Mesenteric fat pad (tissue), 1 donor: Measurements from ENCODE around the gene FOXA1. TPM values are rescaled to one million over a fixed set of nuclear protein-coding genes. Genes with fewer than 3 reads are reported as not detected.
"Not testable (repeated sequence)": the region's sequence is repeated elsewhere in the genome, so short reads cannot be mapped to it uniquely, and the experiment has no call there.

Experiments
- DNase-seq: peaks from one replicate; pipeline ENCODE4 v3.0.0-alpha.2; 2020; ENCODE audit warnings: low spot score
- total RNA-seq: library from RNA; stranded (reverse); fragmentation: NEBNext Ultra II Directional; extraction: Animal tissue kit (Norgen Biotek cat#: 25700); gene quantifications from one replicate; pipeline ENCODE4 v1.2.1, GENCODE V29; 2021
- donor health status: DM: yes; HTN: yes; CAD: no.

FOXA1 gene
- total RNA-seq, 1 donor from 2014 or later = not detected

- no peak for DNase-seq
Observed at GRCh38 chr14:37563189-37563588, 31.9 kb downstream of the FOXA1 start.

- no peak for DNase-seq
Observed at GRCh38 chr14:37559386-37559785, 35.7 kb downstream of the FOXA1 start.

DNA sequence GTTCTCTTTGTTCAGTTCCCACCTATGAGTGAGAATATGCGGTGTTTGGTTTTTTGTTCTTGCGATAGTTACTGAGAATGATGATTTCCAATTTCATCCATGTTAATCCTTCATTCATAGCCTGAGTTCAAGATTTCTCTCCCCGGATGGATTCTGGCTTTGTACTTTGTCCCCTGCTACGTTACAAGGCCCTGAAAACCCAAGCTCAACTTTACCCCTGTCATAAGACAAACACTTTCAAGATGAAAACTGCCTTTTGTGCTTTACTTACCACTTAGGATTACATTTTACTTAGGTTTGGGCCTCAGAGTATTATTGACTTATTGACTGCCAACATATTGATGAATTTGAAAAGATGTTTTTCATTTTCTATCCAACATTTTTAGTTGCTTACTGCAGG is 36.3 kb downstream of the FOXA1 start:
- no peak for DNase-seq

DNA sequence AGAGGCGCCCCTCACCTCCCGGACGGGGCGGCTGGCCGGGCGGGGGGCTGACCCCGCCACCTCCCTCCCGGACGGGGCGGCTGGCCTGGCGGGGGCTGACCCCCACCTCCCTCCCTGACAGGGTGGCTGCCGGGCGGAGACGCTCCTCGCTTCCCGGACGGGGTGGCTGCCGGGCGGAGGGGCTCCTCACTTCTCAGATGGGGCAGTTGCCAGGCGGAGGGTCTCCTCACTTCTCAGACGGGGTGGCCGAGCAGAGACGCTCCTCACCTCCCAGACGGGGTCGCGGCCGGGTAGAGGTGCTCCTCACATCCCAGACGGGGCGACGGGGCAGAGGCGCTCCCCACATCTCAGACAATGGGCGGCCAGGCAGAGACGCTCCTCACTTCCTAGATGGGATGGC is 39.5 kb downstream of the FOXA1 start:
- DNase-seq = not testable (repeated sequence)

- no peak for DNase-seq
Observed at GRCh38 chr14:37553935-37554550, 41.0 kb downstream of the FOXA1 start.

- DNase-seq = no peak
Observed at GRCh38 chr14:37551119-37551518, 43.9 kb downstream of the FOXA1 start.

DNA sequence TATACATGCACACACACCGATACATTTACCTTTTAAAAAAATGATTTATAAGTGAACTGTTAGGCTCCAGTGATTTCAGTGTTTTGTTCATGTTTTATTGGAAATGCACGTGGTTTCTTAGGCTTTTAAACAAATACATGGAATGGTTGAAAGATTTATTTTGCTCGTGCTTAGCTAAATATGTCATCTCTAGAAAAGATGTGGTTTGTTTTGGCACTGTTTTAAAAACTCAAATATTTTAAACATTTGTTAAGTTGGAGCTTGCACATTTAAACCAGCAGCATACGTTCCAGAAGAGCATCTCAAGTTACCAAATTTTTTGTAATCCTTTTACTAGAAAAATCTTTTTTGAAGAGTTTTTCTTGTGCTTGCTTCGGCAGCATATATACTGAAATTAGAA is 44.5 kb downstream of the FOXA1 start:
- DNase-seq = no peak

DNA sequence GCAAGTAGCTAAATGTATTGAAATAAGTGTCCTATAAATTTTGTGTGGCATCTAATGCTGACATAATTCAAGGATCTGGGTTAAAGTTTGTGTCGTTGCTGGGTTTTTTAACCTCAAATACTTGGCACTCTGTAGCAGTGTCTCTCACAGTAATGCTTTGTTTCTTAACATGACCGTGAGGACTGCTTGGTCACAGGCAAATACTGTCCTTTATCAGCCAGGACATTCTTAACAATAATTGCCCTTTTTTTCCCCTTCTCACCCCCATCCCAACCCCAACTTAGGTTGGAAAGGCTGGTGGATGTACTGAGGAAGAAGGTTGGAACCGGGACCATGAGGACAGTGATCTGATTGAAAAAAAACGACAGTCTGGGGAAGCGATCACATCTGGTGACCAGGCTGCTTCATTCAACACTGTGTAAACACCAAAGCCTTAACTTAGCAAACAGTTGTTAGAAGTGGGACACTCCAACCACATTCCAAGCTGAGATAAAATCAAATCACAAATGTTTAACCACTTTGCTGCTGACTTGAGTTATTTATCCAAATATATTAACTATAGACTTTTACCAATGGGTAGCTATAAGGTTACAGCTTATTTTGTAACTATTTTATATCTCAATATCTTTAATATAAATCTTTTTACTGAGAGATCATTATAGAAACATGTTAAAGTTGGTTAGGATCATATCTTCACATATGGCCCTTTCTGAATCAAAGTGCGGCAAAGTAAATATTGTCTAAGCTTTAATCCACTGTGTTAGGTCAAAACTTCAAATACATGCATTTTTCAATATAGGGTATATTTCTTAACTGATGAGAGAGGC is 48.2 kb downstream of the FOXA1 start:
- DNase-seq = no peak

DNA sequence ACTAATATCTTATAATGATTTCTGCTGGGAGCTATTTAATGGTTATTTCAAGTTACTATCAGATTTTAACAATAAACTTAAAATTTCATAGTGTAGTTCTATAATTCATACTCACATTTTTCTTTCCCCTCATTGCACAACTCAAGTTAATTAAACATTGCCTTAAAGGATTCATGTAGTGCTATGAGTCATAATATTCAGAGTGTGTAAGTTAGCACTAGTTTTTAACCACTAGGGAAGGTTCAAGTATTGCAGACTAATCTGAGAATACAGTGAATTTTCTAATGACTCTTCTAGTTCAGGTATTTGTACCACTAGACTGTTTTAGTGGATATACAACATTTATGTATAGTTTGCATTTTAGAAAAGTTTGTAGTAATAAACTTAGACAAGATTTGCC is 49.9 kb downstream of the FOXA1 start:
- DNase-seq = no peak

DNA sequence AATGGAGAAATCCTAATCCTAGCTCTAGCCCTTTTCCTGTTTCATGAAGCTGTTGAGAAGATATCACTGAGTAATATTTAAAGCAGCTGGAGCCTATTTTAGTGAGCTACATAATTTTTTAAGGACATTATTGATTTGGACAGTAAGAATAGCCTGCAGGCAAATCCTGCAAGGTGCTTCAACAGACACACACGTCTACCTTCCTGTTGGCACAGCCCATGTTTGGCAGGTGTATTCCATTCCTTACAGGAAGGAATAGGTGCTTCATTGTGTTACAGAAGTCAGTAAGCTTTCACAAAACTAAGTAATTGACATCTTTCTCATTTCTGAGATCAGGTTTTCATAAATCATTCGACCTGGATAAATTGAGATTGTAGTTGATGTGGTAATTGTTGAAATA is 50.6 kb downstream of the FOXA1 start:
- DNase-seq = no peak

DNA sequence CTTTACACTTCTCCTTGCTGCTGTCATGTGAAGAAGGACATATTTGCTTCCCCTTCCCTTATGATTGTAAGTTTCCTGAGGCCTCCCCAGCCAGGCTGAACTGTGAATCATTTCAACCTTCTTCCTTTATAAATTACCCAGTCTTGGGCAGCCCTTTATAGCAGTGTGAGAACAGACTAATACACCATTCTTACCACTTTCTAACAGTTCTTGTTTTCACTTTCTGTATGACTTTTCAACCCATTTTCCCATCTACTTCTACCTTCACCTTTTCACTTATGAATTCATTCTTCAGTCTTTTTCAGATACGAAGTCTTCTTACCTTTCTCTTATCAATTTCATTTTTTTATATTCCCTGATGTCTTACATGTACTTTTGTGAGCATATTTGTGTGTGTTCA is 55.1 kb downstream of the FOXA1 start:
- no peak for DNase-seq

Other genes starting within 250 kb of the FOXA1 start
- gene TTC6, start 380 bp upstream of the FOXA1 start, total RNA-seq = not detected